NCI-H345 treated with DMSO at 0.1 percent for 48 hours (cell line): ENCODE results near the gene PRPF6.

ENCODE experiments used
- DNase-seq: peaks from one replicate; lab custom pipeline; 2025; ENCODE audit not compliant: unreplicated experiment; lab: John Stamatoyannopoulos, UW

PRPF6 gene

DNA sequence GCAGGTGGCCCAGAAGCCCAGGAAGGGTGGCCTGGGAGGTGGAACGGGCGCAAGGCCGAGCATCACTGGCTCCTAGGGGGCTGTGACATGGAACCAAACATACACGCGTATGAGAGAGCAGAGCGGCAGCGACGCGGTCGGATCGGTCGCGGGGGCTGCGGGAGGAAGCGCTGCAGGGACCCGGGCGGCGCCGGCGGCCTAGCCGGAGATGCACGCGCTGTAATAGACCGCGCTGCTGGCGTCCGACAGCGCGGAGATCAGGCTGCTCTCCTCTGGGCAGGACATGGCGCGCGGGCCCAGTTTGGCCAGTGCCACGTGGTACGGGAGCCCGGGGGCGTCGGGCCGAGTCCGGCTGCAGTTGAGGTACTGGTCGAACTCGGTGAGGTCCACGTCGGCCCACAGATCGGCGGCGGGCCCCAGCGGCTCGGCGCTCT, 67.1 kb downstream of the PRPF6 start:
- DNase-seq = no peak

DNA sequence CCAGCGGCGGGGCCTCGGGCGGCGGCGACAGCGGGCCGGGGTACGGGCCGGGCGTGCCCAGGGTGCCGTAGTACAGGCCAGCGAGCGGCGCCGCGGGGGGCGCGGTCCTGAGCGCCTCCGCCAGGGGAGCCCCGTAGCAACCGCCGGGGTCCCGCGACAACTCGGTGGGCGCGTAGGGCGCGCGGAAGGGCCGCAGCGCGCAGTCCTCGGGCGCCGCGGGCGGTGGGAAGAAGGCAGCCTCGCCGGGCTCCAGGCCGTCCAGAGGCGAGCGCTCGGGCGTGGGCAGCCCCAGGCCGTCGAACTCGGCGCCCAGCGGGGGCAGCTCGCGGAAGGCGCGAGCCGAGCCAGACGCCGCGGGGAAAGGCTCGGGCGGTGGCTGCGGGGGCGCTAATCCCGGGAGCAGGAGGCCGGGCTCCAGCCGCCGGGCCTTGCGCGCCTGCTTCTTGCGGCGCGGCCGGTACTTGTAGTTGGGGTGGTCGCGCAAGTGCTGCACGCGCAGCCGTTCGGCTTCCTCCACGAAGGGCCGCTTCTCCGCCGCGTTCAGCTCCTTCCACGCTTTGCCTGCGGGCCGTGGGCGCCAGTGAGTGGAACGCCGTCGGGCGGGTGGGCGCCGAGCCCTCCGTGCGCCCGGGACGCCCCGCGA, 67.6 kb downstream of the PRPF6 start:
- DNase-seq = no peak

DNA sequence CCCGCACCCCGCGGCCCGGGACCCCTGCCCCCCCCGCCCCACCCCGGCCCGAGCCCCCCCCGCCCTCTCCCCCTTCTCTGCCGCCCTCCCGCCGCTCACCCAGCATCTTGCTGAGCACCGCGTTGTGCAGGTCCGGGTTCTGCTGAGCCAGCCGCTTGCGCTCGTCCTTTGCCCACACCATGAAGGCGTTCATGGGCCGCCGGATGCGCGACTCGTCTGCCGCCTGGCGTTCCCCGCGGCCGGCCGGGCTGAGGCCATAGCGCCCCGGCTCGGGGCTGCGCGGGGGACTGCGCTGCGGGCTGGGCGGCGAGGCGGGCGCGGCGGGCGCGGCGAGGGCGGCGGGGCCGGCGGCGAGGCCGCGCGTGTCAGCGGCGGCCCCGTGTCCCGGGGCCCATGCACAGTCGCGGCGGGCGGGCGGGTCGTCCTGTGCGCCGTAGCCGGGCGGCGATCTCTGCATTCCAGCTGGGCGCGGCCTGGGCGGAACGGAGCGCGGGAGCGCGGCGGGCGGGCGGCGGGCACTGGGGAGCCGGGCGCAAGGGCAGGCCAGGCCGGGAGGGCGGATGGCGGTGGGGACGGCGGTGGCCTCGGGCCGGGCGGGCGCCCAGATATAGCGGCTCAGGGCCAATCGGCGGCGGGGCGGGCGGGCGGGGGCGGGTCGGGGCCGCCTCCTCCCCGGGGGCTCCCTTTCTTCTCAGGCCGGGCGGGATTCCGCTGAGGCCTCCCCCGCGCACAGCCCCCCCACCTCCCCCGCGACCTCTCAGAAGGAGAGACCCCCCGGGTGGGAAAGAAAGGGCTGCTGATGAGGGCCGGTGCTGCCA, 68.3 kb downstream of the PRPF6 start, which contains the start of gene SOX18:
Gene SOX18, minus strand, starts transcription at position 580 of the 818 bp plus-strand sequence. Its CDS starts 123 bp downstream, at position 457.
- DNase-seq = no peak

DNA sequence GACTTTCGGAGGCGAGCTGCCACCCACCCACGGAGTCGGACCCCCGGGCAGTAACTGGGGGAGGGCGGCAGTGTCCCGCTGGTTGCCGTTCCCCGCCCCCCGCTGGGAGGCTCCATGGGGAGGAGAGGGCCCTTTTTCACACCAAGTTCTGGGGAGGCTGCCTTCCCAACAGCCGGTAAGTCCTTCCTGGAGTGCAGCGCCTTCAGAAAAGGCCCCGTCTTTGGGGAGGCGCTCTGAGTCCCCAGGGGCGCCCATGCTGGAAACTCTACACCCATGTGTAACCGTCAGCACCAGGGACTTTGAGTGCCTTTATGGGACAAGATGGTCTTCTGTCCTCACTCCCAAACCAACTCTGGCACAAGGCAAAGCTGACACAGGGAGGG, 68.9 kb downstream of the PRPF6 start:
- no peak for DNase-seq

DNA sequence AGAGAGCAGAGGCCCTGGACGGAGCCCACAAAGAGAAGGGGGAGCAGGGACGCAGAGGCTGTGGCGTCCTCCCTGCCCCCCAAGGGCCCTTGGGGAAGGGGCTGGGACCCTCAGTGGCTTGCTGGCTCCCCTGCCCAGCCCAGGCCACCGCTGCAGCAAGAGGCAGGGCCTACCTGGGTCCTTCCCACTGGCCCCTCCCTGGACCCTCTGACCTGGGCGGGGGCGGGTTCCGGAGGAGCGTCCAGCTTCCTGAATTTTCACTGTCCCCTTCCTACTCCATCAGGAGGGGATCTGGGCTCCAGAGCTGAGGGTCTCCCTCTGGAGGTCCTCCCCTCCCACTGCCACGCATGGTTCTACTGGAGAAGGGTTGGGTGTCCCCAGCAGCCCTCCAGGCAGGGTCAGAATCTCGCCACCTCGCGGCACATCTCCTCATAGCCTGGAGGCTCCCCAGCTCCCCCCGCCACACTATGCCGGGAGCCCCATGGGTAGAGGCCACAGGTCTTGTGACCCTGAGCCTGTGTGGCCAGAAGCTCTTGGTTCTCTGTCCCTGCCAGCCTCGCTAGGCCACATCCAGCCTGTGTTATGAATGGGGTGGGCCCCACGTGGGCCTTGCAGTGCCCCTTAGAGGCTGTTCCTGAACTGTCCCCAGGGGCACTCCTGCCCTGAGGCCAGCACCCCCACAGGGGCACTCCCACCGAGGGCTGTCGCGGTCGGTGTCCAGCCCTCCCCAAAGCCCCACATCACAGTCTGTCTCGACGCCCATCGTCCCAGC, 69.5 kb downstream of the PRPF6 start:
- no peak for DNase-seq

DNA sequence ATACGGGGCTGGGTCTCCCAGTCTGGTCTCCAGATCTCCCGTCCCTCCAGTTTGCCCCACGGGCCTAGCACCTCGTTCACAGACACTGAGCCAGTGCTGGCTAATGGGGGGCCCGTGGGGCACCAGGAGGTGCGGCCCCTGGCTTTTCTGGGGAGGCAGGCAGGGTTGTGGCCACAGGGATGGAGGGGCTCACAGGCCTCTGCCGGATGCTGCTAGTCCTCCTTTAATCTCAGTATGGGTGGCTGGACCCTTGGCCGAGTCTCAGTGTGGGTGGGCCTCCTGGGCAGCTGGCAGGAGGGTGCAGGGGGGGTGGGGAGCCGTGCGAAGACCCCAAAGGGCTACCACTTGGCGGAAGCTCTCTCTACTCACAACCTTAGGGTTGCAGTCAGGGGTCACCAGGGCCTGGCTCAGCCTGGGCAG, 70.1 kb downstream of the PRPF6 start:
- DNase-seq = no peak

DNA sequence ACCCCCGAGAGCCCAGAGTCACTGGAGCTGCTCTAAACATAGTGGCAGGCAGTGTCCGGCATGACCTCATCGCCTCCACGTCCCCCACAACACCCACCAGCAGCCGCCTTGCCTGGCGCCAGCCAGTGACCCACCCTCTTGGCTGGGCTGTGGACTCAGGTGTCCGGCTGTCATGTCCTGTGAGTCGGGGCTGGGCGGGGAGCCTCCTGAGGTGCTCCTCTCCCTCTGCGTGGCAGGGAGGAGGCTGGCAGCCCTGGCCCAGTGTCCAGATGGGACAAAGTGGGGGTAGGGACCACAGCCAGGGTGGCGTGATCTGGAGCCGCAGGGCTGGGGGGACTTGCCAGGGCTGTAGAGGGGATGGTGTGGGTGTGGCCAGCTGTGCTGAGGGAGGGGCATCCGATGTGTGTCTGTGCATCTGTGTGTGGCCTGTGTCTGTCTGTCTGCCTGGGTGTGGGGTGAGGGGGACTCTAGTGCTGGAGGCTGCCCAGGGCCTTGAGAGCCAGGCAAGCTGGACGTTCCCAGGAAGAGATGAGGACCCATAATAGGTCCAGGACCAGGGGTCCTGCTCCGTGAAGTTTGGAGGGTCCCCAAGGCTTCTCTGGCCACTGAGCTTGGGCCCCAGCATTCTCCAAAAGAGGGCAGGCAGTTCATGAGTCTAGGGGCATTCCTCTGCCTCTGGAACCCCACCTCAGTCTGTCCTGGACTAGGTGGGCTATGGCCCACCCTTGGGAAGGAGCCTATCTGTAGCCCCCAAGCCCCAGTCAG, 70.8 kb downstream of the PRPF6 start:
- DNase-seq = no peak

DNA sequence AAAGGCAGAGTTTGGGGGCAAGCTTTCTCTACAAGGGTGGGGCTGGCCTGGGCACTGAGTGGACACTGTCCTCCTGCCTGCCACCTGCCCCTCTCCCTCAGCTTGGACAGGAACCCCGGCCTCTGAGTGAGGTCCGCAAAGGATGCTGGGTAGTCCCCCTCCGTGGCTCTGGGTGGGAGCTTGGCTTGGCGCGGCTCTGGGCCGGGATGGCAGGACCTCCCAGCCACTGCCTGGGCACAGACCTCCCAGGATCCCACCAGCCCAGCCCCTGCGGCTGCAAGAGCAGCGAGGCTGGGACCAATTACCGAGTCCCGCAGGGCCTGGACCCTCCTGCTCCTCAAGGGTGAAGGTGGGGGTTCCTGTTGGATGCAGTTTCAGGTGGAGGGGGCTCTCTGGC, 71.4 kb downstream of the PRPF6 start:
- no peak for DNase-seq

DNA sequence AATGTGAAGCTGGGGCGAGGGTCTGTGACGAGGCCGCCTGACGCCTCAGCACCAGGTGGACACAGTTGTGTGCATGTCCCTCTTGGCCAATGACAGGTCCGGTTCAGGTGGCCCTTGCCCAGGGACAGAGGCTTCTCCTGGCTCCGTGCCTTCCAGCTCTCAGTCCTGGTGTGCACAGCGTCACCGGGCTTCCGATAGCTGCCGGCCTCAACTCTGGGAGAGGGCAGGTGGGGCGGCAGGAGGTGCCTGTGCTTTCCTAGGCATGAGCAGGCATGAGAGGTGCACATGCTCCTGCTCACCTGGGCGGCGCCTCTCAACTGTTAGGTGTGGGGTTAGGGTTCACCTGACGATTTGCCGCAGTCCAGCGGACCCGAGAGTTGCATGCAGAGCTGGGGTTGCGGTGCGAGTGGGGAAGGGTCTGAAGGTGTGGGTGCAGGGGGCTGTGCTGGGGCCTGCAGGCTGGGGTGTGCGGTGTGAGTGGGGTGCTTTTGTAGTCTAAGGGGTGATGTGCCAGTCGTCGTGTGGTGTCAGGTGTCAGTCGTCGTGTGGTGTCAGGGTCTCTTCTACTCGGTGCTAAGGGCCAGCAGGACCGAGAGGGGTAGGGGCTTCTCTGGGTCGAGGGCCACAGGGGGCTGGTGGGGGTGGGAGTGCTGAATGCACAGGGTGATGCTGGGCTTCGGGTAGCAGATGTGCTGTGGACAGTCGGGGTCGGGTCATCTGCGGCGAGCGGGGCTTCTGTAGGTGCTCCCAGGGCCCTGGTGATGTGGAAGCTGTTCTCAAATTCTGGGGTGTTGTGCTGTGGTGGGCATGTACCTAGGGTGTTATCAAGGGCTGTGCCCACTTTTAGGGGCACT, 72.3 kb downstream of the PRPF6 start:
- no peak for DNase-seq

DNA sequence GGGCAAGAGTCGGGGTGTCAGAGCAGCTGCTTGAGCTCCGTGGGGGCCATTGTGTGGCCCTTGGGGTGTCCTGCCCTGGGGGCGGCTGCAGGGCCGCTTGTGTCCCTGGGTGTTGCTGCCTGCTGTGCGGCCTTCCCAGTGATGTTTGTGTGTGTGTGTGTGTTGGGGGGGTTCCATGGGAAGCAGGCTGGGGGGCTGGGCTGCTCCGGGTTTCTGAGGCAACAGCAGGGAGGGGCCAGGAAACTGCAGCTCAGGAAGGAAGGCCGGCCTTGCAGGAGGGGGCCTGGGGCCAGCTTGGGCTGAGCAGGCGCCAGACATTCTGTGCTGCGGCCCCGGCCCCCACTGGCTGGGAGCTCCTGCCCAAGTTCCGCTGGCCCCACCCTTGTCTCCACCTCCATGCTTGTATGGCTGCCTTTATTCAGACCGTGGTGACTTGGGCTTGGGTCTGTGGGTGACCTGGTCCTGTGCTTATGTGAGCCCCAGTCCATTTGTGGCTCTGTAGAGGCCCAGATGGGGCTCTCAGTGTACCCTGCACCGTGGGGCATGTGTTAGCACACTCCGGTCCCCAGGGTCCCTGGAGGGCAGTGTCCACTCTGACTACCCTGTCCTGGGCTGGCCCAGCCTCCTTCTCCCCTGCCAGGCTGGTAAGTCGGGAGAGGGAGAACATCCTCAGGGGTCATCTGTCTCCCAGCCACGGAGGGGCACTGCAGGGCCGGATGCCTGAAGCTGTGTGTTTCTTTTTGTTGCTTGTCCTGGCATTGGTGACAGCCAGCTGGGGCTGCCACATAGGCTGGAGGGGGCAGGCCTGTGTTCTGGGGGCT, 73.1 kb downstream of the PRPF6 start:
- no peak for DNase-seq

DNA sequence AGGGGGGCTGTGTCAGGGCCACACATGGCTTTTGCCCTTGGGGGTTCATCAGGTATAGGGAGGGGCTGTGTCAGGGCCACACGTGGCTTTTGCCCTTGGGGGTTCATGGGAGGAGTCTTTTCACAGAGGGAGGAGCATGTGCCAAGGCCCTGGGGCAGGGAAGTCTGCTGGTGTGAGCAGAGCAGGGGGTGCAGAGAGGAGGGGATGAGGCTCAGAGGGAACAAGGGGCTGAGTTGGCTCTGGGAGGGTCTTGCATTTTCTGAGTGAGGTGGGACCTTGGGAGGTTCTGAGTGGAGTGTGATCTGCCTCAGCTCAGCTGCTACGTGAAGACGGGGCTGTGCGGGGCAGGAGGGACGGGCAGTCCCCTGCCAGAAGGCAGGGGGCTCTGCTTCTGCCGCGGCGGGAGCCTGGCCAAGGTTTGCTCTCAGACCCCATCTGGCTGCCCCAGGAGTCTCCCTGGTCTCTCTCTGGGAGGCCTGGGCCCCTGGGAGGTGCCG, 74.5 kb downstream of the PRPF6 start:
- no peak for DNase-seq

DNA sequence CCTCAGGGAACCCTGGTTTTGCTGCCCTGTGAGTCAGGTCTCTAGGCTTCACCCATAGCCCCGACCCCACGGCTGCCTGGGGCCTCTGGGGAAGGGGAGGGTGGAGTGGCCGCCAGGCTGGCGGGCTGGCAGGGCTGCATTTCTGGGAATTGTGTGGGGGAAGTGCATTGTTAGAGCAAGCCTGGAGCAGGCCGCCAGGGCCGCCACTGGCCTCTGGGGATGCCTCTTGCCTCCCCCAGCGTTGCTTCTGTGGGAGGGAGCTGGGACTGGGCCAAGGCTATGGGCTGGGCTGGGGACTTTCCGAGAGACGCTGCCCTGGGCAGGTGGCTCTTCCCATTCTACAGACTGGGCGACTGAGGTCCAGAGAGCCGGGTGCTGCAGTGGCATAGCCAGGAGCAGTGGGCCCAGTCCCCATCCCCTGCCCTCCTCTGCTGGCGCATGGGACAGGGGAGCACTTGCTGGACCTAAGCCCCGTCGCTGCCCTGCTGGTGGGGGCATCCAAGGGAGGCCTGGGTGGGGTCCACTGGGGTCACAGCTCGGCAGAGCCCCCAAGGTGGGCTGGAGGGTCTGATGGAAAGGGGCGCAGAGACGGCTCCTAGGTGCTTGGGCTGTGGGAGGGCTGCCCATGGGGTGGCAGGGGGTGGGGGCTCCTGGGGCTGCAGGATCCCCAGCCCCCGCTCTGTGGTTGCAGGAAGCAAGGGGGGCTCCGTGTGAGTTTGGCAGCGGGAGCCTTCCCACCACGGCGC, 75.1 kb downstream of the PRPF6 start:
- no peak for DNase-seq

DNA sequence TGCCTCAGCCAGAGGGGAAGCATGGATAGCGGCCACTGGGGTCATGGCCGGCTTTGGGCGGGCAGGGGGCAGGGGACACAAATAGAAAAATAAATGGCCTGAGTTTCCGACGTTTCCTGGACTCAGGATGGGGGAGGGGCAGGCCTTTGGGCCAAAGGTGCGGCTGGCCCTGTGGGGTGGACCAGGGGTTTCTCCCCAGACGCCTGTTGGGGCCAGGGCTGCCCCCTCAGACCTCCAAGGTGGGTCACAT, 75.6 kb downstream of the PRPF6 start:
- no peak for DNase-seq

DNA sequence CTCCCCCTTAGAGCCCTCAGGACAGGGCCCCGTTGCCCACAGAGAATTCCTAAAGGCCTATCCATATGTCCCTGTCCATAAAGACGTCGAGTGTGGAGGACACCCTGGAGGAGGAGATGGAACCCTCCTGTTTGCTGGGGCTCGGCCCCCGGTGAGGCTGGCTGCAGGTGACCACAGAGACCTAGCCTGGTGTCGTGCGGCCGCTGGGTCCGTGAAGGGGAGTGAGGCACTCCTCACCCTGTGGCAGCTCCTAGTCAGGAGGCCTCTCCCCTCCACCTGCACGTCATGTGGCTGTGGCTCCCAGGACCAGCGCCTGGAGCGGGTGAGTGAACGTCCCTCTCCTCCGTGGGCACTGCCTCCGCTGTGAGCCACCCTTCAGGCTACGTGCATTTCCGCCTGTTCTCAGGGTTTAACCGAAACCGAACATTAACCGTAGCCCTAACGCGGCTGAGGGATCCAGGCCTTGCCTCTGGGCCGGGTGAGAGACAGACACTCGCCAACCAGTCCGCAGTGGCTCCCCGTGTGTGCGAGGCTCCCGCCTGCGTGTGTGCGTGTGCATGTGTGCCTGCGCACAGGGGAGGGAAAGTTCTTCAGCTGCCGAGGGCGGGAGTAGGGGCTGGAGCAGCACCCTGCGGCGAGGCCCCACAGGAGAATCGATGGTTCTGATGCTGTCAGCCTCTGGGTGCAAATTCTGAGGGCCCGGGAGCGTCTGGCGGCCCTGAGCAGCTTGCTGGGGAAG, 76.1 kb downstream of the PRPF6 start:
- DNase-seq = no peak

DNA sequence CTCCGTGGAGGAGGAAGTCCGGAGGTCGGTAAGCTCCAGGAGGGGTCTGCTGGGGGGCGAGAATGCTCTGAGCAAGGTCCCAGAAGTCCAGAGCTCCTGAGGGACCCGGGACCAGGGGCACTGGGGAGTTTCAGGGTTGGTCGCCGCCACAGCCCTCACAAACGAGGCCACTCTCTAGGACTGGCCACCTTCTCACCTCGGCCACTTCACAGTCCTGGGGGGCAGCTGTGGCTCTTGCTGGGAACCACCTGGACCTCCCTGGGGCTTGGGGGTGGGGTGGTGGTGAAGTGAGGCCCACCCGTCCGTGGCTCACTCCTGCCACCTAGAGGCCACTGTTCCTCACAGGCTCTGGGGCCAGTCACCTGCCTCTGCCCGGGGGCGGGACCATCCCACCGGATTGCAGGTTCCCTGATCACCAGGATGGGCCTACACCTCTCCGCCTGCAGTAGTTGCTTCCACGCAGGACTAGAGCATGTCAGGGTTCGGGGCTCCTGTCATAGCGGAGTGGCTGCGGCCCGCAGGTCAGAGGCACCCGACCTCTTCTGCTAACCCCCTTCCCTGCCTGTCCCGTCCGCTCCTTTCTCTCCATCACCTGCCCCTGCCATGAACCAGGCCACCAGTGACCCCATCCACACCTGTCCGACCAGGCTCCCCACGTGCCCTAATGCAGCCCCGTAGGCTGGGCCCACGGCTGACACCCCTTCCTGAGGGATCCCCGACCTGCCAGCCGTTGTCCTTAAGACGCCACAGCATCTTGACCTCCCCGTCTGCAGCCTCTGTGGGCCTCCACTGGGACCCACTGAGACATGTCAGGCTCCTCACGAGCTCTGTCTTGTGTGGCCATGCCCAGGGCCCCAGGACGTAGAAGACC, 76.9 kb downstream of the PRPF6 start:
- DNase-seq = peak; percentile 64

DNA sequence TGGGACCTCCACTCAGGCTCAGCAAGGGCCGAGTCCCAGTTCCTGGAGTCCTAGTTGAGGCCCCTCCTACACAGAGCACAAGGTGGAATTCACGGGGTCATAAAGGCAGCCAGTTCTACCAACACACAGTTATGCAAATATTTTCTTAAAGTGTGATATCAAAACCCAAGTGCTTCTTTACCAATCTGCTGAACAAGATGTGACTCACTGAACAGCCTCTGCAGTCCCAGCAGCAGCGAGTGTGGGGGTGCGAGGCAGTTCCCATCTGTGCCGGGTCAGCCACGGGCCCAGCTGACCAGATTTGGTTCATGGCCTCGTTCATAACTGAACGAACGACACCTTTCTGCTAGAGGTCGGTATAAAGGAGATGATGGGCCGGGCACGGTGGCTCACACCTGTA, 77.6 kb downstream of the PRPF6 start:
- no peak for DNase-seq

DNA sequence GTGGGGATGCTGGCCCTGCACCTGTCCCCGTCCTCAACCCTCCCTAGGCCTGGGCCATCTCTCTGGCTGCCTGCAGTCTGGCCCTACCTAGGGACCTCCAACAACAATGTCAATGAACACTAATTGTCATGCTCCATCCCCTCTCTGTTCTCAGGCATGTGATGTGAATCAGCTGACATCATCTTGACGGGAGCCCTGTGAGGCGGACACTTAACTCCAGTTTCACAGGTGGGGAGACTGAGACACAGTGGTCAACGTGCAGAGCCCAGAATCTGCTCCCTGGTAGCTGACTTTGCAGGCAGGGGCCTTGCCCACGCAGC, 81.3 kb downstream of the PRPF6 start:
- DNase-seq = no peak
